ENCODE data around the gene NFKBIL1.
A peak's percentile ranks its signal among the peaks of the same experiment; 100 is the strongest.

The NFKBIL1 gene

DNA sequence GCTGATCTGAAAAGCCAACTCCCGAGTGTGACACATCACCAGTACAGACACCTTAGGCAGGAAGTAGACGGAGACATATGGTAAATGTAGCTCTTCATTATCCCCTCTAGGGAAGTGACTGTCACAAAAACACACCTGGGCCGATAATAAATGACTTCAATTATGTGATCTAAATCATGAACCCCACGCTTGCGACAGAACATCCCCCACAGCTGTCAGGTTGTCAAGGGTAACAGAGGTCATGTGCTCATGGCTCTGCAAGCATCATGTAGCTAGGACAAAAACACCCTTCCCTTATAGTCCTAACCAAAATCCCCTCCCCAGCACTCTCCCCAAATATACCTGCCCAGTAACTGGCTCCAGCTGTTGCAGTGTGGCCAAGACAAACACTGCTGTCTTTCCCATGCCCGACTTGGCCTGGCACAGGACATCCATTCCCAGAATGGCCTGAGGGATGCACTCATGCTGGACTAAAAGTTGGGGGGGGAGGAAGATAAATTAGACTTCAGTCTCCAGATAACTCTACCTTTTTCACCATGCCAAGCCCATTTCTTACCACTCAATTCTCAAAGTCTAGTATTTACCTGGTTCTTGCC lies 8.5 kb upstream of the NFKBIL1 start:
- no peak for DNase-seq
- peak overlapping the region in 1 of 2 donors; percentile 91 for H3K27ac ChIP-seq
- peaks cover 59 to 65% (median 63%) of the 10 kb centered on the region in 3 donors for H3K36me3 ChIP-seq
- intact Hi-C loops (cut with DNase I; ENCODE audit: low total_unique reads) = no loop called here
- H3K4me3 ChIP-seq = no peak overlapping the region
- no peaks in the 10 kb centered on the region for H3K9me3 ChIP-seq
- peaks cover 0 to 36% (median 30%) of the 10 kb centered on the region in 4 donors for H3K4me1 ChIP-seq
- TF ChIP-seq, protein P1, sequence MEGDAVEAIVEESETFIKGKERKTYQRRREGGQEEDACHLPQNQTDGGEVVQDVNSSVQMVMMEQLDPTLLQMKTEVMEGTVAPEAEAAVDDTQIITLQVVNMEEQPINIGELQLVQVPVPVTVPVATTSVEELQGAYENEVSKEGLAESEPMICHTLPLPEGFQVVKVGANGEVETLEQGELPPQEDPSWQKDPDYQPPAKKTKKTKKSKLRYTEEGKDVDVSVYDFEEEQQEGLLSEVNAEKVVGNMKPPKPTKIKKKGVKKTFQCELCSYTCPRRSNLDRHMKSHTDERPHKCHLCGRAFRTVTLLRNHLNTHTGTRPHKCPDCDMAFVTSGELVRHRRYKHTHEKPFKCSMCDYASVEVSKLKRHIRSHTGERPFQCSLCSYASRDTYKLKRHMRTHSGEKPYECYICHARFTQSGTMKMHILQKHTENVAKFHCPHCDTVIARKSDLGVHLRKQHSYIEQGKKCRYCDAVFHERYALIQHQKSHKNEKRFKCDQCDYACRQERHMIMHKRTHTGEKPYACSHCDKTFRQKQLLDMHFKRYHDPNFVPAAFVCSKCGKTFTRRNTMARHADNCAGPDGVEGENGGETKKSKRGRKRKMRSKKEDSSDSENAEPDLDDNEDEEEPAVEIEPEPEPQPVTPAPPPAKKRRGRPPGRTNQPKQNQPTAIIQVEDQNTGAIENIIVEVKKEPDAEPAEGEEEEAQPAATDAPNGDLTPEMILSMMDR (IDR thresholded peaks at IDR 0.05) = no peak
- no peaks in the 10 kb centered on the region for H3K27me3 ChIP-seq

DNA sequence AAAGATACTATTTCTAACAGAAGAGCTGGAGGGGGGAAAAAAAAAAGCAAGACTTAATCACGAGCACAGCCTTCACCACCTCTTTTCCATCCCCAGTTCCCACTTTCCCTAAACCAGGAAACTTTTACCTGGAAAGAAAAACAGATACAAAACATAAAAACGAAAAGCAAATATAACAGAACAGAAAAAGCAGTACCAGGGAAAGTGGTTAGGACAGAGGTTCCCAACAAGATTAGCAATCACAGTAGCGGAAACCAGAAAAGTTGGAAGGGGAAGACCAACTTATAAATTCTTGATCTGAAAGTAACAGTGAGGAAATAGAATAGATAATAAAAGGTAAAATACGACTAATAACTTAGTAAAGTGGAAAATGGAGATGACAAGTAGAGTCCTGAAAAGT lies 6.8 kb upstream of the NFKBIL1 start:
- intact Hi-C loops (cut with DNase I; ENCODE audit: low total_unique reads) = loop anchor here (2.0 kb wide), 1 partner anchor 42 kb away; the partner anchor contains the start of gene MICB
- Histone ChIP-seq H3K27ac (peak overlapping the region; percentile 91 to 94), H3K4me3 (peak overlapping the region; percentile 69 to 71), H3K36me3 (peaks cover 42 to 48% (median 46%) of the 10 kb centered on the region in 3 donors), H3K9me3 (no peaks in the 10 kb centered on the region), H3K27me3 (no peaks in the 10 kb centered on the region), H3K4me1 (peaks cover 0 to 36% (median 30%) of the 10 kb centered on the region in 4 donors)
- DNase-seq = no peak
- TF ChIP-seq, protein P1 (IDR thresholded peaks at IDR 0.05) = no peak

DNA sequence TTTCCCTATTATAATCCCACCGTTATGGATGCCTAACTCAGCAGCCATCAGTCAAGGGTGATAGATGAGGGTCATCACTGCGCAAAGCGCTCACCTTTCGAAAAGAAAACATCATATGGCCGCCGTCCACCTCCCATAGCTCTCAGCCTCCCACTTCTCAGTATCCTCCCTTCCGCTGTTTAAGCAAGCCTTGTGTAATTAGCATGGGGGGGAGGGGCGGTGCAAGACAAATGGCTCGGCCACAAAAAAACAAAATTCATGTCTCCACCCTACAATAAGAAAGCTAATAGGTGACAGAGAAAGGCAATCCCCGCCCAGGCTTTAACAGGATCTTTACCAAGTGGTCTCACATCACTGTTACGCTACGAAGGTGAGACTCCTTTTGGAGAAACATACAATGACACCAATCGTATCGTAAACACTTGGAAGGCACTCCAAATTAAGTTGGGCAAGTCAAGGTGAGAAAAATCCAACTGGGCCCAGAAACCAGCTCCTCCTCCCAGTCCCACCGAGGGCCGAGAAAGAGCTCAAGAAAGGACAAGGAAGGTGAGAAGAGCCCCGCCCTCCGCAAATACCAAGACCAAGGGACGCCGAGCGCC lies 6.2 kb upstream of the NFKBIL1 start:
- TF ChIP-seq, protein P1 (IDR thresholded peaks at IDR 0.05) = no peak
- intact Hi-C loops (cut with DNase I; ENCODE audit: low total_unique reads) = loop anchor here (2.0 kb wide), 1 partner anchor 42 kb away; the partner anchor contains the start of gene MICB
- Histone ChIP-seq H3K4me1 (peaks cover 0 to 36% (median 31%) of the 10 kb centered on the region in 4 donors), H3K36me3 (peaks cover 37 to 43% (median 41%) of the 10 kb centered on the region in 3 donors), H3K9me3 (no peaks in the 10 kb centered on the region), H3K27me3 (no peaks in the 10 kb centered on the region), H3K27ac (peak overlapping the region; percentile 91 to 94), H3K4me3 (peak overlapping the region; percentile 69 to 71)
- peak in 1 of 2 donors; percentile 61 for DNase-seq

GRCh38 chr6:31541658-31542521 lies 5.5 kb upstream of the NFKBIL1 start, which contains the start of gene DDX39B:
TSS of gene DDX39B (minus strand) at chr6:31542003. CDS start at chr6:31540532, 1,471 bp downstream.
- Histone ChIP-seq H3K4me1 (peaks cover 0 to 43% (median 34%) of the 10 kb centered on the region in 4 donors), H3K27me3 (no peaks in the 10 kb centered on the region), H3K27ac (peak within 1 kb of the TSS; percentile 91 to 94), H3K9me3 (no peaks in the 10 kb centered on the region), H3K36me3 (peaks cover 29 to 36% (median 34%) of the 10 kb centered on the region in 3 donors), H3K4me3 (peak within 1 kb of the TSS; percentile 69 to 71)
- DNase-seq = peak; percentile 96 to 98
- TF ChIP-seq, protein P1 (IDR thresholded peaks at IDR 0.05) = peak in 1 of 2 experiments; percentile 10
- intact Hi-C loops (cut with DNase I; ENCODE audit: low total_unique reads) = loop anchor here (2.0 kb wide), 1 partner anchor 43 kb away; the partner anchor contains the start of gene MICB

DNA sequence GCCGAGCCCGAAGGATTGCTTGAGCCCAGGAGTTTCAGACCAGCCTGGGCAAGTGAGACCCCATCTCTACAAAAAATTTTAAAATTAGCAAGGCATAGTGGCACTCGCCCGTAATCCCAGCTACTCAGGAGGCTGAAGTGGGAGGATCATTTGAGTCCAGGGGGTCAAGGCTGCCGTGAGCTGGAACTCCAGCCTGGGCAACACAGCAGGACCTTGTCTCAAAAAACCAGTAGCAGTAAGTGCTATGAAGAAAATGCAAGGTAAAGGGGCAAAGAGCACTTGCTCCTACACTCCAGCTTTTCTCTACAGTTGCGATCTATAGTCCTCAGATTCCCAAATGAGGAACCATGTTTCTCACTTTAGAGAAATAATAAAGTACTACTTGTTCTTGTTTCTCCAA lies 3.8 kb upstream of the NFKBIL1 start:
- Histone ChIP-seq H3K27ac (peak overlapping the region in 1 of 2 donors; percentile 91), H3K4me3 (no peak overlapping the region), H3K27me3 (no peaks in the 10 kb centered on the region), H3K4me1 (peaks cover 0 to 48% (median 41%) of the 10 kb centered on the region in 4 donors), H3K9me3 (no peaks in the 10 kb centered on the region), H3K36me3 (peaks cover 17 to 20% (median 18%) of the 10 kb centered on the region in 3 donors)
- intact Hi-C loops (cut with DNase I; ENCODE audit: low total_unique reads) = no loop called here
- TF ChIP-seq, protein P1 (IDR thresholded peaks at IDR 0.05) = no peak
- no peak for DNase-seq

Measured in tibial artery (tissue), 4 donors.